Pons (tissue), 1 donor: ENCODE data around the gene AGAP5.

Source experiments
- DNase-seq: peaks from one replicate; pipeline ENCODE4 v3.0.0-alpha.2; 2016; ENCODE audit warnings: low spot score

The AGAP5 gene

DNA sequence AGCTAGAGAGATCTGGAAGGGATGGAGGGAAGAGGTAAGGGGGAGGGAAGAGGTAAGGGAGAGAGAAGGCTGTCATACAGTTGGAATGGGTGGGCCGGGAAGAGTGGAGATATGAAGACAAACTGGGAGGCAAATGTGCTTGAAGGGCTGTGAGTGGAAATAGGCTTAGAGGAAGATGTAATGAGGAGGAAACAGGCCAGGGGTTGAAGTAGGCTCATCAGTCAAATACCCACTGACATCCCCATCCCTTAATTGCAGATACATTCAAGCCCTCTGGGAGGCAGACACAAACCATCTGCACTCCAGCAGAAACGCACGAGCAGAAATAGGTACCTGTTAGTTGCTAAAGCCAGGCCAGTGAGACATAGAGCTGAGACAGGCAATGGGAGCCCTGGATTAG is 44.2 kb downstream of the AGAP5 start:
- no peak for DNase-seq

- no peak for DNase-seq
Observed at GRCh38 chr10:73653195-73653594, 44.7 kb downstream of the AGAP5 start.

DNA sequence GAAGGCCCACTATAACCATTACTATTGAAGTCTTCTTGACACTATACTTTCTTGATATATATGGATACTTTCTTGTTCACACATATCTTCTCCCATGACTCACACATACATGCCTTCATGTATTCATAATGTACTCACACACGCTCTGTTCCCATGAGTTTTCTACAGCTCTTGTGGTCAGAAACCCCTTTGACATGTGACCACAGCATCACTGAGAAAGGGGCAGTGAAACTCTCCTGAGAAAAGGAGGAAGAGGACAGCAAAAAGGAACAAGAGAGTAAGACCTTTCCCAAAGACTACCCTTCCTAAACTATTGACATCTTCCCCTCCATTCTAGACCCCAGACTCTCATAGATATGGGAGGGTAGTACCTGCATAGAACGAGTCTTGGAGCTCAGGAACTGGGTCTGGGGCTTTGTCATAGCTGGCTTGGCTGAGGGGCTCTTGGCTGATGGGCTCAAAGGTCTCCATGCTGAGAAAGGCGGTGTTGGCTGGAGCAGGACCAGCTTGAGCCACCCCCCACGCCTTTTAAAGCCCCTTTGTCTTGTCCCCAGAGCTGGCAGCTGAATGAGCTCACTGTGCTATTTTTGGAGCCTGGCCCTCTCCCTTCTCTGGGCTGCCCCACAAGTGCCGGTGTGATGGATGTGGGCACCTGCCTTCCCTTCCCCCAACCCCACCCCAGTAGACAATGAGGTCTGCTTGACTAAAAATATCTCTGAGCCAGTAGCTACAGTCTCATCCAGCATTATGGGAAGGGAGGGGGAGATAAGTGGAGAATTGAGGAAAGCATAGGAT is 47.2 kb downstream of the AGAP5 start:
- peak; percentile 72 for DNase-seq

DNA sequence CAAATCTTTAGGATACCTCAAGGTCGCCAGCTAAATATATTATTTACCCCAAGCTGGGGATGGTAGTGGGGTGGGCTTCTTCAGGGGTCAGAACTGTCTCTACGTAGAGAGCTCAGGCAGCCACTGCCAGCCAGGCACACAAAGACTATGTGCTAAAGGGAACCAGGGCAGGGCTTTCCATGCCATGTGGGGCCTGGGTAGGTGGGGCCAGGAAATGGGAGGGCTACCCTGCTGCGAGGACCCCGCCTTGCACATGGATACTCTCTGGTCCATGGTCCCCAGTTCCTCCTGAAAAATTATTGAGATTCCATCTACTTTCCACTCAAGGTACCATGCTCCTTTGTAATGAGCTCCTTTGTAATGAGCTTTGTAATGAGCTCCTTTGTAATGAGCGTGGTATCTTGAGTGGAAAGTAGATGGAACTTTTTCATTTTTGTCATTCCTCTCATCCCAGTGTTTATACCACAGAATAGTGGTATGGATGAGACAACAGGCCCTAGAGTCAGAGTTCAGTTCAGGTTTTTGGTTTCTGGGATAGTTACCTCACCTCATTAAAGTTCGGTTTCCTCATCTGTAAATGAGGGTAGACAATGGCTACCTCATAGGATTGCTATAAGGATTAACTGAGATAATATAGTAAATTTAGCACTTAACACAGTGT is 47.9 kb downstream of the AGAP5 start:
- no peak for DNase-seq

- no peak for DNase-seq
Observed at GRCh38 chr10:73648975-73649829, 48.7 kb downstream of the AGAP5 start.

DNA sequence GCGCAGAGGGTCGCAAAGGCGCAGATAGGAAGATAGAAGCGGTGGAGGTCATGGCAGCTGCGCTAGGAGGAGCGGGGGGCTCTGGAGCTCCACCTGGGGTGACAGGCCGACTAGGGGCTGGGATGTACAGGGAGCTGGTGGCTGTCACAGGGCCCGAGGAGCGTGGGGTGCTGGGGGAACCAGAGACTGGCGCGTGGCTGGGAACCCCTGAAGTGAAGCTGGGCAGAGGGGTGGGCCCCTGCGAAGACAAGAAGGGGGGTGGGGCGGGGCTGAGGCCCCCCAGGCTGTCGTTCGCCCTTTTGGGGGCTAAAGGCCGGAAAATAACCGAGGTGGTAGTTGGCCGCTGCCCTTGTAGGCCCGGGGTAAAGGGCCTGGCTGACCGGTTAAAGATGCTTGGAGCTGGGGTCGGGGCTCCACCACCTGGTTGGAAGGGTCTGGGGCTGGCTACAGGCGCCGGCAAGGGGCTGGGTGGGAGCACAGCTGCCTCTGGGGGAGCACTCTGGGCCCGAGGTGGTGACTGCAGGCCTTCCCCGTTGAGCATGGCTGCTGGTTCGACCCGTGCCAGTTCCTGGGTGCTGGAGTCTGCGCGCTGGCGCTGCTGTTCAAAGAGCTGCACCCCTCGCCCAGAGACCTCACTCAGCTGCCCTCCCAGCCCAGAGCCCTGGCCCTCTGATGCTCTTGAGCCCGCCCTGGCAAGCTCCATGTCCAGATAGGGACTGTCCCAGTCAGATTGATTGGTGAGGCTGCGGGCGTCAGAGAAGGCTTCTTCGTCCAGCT is 49.8 kb downstream of the AGAP5 start:
- no peak for DNase-seq

GRCh38 chr10:73647211-73647874 is 50.6 kb downstream of the AGAP5 start:
- peak; percentile 32 for DNase-seq

DNA sequence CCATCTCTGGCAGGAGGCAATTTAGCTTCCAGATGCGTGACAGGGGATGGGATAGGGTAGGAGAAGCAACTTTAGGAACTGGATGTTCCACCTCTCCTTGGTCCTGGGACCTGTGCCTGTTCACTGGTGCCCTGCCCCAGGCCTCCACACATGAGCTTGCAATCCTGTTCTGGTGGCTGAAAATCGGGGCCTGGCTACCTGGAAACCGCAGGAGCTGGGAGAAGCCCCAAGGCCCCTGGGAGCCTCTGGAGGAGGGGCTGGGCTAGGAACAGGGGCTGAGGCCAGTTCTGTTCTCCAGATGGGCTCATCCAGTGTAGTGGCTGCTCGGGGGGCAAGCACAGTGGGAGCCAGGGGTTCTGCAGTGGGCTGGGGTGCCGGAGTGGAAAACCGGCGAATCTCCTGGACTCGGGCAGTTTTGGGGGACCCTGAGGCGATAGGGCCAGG is 51.3 kb downstream of the AGAP5 start:
- no peak for DNase-seq

DNA sequence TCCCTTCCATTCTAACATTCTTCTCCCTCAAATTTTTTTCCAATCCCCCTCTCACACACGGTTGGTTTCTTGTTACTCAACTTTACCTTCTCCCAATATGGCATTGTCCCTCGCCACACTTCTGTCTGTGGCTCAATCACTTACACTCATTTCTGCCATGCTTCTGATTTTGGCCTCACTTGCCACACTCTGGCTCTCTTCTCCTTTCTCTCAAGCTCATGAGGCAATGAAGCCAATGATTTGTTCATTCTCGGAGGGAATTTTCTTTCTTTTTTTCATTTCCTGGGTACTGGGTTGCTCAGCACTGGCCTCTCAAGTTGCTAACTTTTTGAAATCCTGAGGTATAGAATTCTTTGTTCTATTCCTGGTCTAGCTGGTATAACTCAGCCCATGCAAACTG is 52.7 kb downstream of the AGAP5 start:
- DNase-seq = no peak

DNA sequence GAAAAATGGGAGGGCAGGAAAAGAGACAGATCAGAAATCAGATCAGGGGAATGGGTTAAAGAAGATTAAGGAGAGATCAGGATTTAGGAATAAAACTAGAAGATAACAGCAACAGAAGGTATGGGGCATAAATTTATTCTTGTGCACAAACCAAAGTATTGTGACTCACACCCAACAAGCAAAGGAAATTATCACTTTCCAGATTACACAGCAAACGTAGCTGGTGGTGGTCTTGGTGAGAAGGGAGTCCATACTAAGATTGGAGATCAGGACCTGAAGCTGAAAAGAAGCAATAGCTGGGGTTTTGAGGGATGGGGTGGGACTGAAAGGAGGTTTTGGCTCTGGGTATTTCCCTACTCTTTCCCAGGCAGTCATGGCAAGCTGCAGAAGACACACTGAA is 53.1 kb downstream of the AGAP5 start:
- no peak for DNase-seq

DNA sequence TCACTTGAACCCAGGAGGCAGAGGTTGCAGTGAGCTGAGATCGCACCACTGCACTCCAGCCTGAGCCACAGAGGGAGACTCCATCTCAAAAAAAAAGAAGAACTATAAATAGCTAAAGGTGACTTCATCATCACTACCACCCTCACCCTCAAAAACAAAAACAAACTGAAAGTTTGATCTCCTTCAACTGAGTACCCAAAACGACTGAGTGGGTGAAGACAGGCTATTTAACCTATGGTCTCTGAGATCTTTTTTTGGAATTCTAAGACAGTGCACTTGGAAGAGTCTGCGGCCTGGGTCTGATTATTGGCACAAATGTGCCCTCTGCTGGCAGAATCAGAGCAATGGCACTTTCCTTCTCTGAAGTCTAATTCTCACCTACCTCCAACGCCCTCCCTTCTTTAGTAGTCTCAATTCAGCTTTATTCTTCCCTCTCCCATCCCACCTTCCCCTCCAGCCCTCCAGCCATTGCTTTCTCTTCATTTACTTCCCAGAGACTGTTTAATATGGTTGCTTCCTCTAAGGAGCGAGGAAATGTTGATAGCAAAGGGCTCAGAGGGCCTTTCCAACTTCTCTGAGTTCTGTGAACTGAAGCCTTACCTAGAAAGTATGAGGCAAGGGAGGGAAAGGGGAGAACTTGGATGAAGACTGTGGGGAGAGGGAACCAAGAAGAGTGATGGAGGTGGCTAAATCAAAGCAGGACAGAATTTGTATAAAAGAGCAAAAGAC is 53.7 kb downstream of the AGAP5 start:
- DNase-seq = peak; percentile 80

DNA sequence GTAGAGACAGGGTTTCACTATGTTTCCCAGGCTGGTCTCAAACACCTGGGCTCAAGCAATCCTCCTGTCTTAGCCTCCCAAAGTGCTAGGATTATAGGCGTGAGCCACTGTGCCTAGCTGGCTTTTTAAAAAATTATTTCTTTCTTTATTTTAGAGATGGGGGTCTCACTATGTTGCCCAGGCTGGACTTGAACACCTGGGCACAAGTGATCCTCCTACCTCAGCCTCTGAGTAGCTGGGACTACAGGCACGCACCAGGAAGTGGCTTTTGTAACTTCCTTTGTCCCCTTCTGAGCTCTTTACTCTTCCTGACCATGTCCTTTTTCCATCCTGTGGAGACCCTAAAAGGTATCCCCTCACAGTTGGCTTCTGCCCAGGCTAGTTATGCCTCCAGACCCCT is 54.5 kb downstream of the AGAP5 start:
- no peak for DNase-seq

- no peak for DNase-seq
Observed at GRCh38 chr10:73641328-73642060, 56.4 kb downstream of the AGAP5 start, which contains the start of gene MYOZ1. Gene MYOZ1 (minus strand): TSS chr10:73641474. CDS start chr10:73640017, 1,457 bp downstream.

GRCh38 chr10:73639286-73639685 is 58.6 kb downstream of the AGAP5 start:
- no peak for DNase-seq

DNA sequence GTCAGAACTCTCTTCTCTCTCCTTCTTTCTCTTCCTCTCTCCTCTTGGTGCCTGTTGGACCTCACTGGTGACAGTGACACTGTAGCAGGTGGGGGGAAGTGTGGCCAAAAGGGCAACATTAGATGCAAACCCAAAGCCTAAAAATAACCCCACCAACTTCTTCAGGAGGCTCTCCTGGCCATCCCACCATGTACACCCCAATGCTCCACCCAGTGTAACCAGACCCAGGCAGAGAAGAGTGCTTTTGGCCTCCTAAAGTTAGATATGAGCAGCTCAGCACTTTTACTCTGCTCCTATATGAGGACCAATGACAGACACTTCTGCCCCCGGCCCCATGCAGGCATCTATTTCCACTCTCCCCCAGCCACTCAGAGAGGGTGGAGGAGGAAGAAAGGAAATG is 62.1 kb downstream of the AGAP5 start:
- DNase-seq = no peak

GRCh38 chr10:73634421-73634820 is 63.5 kb downstream of the AGAP5 start:
- DNase-seq = no peak

DNA sequence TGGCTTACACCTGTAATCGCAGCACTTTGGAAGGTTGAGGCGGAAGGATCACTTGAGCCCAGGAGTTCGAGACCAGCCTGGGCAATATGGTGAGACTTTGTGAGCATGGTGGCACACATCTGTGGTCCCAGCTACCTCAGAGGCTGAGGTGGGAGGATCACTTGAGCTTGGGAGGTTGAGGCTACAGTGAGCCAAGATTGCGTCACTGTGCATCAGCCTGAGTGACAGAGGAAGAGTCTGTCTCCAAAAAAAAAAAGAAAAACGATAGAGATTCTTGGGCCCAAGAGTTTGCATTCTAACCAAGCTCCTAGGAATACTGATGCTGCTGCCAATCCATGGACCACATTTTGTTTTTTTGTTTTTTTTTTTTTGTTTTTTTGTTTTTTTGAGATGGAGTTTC is 68.7 kb downstream of the AGAP5 start:
- DNase-seq = no peak

DNA sequence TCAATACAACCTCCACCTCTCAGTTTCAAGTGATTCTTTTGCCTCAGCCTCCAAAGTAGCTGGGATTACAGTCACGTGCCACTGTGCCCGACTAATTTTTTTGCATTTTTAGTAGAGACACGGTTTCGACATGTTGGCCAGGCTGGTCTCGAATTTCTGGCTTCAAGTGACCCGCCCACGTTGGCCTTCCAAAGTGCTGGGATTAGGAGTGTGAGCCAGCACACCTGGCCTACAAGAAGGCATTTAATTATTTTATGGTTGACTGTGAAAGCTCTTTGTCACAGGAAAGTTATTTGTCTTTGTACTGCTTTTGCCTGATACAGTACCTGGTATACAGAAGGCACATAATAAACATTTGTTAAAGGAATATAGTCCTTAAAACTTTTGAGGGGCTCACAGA is 69.5 kb downstream of the AGAP5 start:
- no peak for DNase-seq

DNA sequence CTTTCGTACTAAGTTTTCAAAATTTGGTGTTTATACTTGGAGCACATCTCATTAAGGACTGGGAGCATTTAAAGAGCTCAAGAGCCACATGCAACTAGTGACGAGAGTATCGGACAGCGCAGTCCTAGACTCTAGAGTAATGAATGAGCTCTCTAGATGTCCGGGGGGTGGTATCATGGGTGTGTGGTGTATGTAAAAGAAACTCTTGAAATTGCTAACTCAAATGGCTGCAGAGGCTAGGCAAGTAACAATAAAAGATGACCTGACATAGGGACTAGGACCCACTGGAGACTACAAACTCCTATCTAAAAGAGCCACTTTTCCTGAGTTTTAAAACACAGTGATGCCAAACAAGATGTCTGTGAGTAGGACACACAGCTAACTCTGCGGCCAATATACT is 70.6 kb downstream of the AGAP5 start:
- DNase-seq = no peak
